HG03039 (cell line): Measurements from ENCODE around the gene HILPDA.
"Not testable (repeated sequence)": the region's sequence is repeated elsewhere in the genome, so short reads cannot be mapped to it uniquely, and the experiment has no call there.

Experiments used
- ATAC-seq: cut with Tn5 transposase; IDR thresholded peaks from one replicate; pipeline ENCODE4 v1.9.1; 2021; ENCODE audit warnings: mild to moderate bottlenecking, moderate library complexity; ENCODE audit not compliant: unreplicated experiment

Gene HILPDA

GRCh38 chr7:128459394-128459878, 3.8 kb downstream of the HILPDA start:
- ATAC-seq: no peak

DNA sequence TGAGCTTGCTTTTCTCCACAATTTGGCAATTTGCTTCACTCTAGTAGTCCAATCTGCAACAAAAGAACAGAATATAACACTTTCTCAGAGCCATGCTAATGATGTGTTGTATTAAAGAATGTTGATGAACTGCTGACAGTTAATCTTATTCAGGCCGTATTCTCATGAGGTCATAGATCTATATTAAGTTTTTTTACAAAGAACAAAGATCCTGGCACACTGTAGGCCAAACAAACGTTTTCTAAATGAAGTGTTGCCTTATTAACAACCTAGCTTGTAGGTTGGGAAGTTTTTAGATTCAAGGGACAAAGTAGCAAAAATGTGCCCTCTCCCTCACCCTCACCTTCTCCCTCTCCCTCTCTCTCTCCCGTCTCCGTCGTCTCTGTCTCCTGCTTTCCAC, 6.8 kb downstream of the HILPDA start:
- ATAC-seq: no peak

- ATAC-seq: not testable (repeated sequence)
Observed at GRCh38 chr7:128463345-128463744, 7.7 kb downstream of the HILPDA start.

DNA sequence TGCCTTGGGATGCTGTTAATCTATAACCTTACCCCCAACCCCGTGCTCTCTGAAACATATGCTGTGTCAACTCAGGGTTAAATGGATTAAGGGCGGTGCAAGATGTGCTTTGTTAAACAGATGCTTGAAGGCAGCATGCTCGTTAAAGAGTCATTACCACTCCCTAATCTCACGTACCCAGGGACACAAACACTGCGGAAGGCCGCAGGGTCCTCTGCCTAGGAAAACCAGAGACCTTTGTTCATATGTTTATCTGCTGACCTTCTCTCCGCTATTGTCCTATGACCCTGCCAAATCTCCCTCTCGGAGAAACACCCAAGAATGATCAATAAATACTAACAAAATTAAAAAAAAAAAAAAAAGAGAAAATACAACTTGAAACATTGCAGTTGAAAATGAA, 8.3 kb downstream of the HILPDA start:
- not testable (repeated sequence) for ATAC-seq

DNA sequence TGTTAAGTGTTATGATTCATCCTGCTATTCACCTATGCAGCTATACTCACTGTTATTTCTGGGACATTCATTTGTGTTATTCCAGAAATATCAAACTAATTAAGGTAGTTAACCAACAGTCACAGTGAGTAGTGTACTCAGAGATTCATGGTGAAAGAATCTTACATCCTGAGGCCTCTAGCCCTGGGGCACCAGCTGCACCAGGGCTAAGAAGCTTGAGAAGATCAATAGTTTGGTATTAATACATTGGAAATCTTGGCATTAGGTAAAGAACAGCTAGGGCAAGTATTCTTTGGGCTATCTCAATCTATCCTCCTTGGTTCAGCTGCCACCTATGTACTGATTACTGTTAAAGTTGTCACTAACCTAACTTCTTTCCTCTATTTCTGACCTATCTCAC, 11.2 kb downstream of the HILPDA start:
- ATAC-seq: not testable (repeated sequence)

DNA sequence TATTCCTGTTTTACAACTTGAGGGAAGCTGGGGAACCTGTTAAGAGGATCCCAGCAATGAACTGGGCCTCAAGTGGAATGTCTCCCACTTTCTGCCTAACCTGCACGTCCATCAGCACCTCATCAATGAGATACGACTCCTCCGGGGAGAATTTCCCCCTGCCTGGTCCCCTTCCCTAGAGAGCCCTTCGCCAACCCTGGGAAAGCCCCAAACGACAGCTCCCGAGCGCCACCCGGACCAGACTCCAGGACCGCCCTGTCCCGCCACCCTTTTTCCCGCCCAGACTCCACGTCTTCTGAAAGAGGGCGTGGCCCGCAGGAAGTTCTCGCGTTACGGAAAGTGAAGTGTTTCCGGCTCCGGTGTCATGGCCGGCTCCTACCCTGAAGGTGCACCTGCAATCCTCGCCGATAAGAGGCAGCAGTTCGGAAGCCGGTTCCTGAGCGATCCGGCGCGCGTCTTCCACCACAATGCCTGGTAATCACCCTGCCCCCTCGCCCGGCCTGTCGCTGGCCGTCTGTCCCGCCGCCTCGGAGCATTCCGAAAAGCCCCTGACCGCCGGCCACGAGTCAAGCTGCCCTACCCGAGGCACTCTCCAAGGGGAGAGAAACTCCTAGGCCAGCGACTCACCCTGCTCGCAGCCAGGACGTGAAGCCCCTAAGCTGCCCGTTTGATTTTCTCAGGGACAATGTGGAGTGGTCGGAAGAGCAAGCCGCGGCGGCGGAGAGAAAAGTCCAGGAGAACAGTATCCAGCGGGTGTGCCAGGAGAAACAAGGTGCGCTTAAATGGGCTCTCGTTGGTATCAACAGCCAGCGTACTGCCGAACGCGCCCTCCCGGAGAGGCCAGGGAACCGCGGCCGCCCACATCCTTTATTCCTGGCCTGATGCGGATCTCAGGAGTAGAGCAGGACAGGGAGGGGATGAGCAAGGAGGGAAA, 21.0 kb downstream of the HILPDA start, which contains the start of gene METTL2B:
Gene METTL2B, plus strand, starts transcription at position 347 of the 934 bp plus-strand sequence. Its CDS starts 18 bp downstream, at position 365.
- peak; percentile 87 for ATAC-seq

- ATAC-seq: not testable (repeated sequence)
Observed at GRCh38 chr7:128477336-128477690, 21.6 kb downstream of the HILPDA start.

DNA sequence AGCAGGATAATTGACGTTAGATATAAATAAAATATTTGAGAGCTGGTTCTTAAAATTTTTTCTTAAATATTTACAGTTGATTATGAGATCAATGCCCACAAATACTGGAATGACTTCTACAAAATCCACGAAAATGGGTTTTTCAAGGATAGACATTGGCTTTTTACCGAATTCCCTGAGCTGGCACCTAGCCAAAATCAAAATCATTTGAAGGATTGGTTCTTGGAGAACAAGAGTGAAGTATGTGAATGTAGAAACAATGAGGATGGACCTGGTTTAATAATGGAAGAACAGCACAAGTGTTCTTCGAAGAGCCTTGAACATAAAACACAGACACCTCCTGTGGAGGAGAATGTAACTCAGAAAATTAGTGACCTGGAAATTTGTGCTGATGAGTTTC, 23.4 kb downstream of the HILPDA start:
- not testable (repeated sequence) for ATAC-seq

GRCh38 chr7:128488134-128488533, 32.5 kb downstream of the HILPDA start:
- not testable (repeated sequence) for ATAC-seq

DNA sequence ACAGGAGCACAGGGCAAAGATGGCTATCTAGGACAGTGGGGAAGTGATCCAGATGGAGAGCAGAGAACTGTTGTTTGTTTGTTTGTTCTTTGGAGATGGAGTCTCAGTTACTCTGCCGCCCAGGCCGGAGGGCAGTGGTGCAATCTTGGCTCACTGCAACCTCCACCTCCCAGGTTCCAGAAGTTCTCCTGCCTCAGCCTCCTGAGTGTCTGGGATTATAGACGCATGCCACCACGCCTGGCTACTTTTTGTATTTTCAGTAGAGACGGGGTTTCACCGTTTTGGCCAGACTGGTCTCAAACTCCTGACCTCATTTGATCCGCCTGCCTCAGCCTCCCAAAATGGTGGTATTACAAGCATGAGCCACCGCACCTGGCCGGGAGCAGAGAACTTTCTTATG, 41.7 kb downstream of the HILPDA start:
- no peak for ATAC-seq

DNA sequence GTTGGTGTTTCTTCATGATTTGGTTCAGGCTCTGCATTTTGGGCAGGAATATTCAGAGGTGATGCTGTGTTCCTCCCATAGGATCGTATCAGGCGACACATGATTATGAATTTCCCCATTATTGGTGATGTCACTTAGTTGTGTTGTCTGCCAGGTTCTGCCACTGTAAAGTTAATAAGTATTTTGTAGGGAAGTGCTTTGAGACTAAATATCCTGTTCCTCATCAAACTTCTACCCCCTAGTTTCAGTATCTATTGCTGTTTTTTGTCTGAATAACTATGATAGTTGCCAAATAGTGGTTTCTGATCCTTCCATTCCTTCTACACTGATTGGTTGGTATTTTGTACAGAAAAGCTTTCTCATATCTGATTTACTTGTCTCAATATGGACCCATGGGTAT, 49.7 kb downstream of the HILPDA start:
- not testable (repeated sequence) for ATAC-seq

GRCh38 chr7:128506819-128507218, 51.1 kb downstream of the HILPDA start:
- ATAC-seq: not testable (repeated sequence)

DNA sequence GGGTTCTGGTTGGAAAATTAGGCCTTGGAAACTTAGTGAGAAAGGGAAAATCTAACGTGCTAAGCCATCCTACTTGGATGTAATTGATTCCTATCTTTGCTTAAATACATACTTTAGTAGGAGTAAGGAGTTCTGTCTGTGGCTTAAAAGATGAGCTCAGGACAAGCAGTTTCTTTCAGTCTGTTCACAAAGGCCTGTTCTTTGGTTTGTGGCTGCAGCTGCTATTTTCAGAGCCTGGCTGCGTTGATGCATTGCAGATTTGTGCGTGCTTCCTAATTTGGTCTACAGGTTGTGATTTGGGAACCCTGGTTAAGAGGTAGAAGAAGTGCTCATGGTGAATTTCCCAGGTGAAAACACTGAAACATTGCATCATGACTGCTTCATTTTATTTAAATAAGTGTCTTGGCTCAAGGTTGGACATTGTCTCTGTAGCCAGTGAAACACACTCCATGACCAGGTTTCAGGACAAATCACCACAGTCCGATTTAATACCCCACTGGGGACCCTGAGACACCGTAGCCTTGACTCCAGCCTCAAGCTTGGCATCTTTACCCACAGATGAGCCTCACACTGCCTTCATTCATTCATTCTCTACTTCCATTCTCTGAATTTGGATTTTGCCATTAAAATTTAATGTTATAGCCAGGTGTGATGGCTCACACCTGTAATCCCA, 51.8 kb downstream of the HILPDA start:
- ATAC-seq: not testable (repeated sequence)
